GM10266 (cell line): ENCODE results near the gene CLCN6.

Source experiments
- DNase-seq: peaks from one replicate; pipeline ENCODE4 v3.0.0; 2012; ENCODE audit errors: extremely low spot score
- TF ChIP-seq, protein P1 (sequence below): IDR thresholded peaks from 2 replicates; pipeline ENCODE4 v1.5.1; 2012; ENCODE audit warnings: mild to moderate bottlenecking, low read depth; ENCODE audit not compliant: control insufficient read depth, insufficient read depth; ENCODE audit errors: missing control alignments

Gene CLCN6

DNA sequence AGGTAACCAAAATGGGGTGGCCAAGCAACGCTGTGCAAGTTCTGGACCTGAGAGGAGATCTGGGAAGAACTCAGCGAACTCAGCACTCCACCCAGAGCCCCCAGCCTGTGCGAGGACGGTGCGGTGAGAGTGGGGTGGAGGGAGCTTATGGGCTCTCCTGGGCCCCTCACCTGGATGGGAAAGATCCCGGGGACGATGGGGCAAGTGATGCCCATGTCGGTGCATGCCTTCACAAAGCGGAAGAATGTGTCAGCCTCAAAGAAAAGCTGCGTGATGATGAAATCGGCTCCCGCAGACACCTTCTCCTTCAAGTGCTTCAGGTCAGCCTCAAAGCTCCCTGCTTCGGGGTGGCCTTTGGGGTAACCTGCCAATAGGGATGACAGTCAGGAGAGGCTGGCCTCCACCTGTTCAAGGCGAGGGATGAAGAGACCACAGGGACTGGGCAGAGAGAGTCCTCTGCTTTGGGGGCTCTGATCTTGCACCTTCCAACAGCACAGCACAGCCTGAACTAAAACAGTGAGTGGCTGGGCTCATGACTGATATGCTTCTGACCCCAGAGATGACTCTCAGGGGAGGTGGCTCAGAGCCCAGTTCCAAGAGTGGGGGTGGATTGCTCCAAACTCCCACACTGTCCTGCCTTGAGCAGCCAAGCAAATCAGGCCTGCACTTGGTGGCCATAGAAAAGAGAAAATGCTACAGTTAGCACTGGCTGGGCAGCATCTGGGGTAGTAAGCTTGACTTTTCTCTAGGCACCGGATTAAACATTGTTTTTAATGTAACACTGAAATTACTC, 9.8 kb upstream of the CLCN6 start:
- no peak for DNase-seq
- TF ChIP-seq, protein P1, sequence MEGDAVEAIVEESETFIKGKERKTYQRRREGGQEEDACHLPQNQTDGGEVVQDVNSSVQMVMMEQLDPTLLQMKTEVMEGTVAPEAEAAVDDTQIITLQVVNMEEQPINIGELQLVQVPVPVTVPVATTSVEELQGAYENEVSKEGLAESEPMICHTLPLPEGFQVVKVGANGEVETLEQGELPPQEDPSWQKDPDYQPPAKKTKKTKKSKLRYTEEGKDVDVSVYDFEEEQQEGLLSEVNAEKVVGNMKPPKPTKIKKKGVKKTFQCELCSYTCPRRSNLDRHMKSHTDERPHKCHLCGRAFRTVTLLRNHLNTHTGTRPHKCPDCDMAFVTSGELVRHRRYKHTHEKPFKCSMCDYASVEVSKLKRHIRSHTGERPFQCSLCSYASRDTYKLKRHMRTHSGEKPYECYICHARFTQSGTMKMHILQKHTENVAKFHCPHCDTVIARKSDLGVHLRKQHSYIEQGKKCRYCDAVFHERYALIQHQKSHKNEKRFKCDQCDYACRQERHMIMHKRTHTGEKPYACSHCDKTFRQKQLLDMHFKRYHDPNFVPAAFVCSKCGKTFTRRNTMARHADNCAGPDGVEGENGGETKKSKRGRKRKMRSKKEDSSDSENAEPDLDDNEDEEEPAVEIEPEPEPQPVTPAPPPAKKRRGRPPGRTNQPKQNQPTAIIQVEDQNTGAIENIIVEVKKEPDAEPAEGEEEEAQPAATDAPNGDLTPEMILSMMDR: no peak

DNA sequence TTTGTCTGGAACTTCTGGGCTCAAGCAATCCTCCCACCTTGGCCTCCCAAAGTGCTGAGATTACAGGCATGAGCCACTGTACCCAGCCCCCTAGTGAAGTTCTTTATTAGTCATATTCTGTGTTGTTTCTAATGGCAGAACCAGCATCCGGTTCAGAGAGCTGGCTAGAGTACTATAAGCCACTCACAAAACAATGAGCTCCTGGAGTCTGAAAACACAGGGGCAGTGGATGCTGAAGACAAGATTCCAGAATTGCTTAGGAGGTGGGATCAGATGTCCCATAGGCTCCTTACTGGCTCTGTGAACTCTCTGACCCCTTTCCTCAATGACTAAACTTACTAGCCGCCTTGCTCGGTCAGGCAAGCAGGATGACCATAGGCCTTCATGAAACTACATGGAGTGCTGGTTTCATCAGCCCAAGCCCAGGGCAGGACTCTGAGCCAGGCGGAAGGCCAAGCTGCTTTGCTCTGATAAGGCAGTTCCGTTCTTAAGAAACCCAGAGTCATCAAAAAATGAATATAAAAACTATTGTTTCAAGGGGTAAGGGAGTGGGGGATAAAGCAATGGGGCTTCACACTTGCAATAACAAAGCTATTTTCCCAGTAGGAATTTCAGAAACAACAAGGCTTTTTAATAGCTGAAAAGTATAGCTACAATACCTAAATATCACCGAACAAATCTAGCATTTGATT, 8.3 kb upstream of the CLCN6 start:
- DNase-seq: no peak
- TF ChIP-seq, protein P1: no peak

DNA sequence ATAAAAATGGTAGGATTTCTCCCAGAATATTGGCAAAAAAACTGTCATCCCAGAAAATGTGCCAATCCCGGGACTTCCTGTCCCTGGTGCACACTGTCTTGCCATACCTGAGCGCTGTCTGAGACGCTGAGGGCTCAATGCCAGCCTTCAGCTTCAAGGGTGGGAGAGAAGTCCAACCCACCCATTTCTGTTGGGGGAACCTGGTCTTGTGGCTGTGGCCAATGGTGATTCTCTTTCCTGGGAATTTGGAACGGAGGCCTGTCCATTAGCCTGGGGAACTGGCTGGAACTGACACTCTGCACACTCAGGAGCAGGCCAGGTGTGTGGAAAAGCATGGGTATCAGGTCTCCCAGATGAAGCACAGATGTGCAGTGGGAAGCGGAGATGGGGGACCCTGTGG, 6.9 kb upstream of the CLCN6 start:
- TF ChIP-seq, protein P1: no peak
- no peak for DNase-seq

DNA sequence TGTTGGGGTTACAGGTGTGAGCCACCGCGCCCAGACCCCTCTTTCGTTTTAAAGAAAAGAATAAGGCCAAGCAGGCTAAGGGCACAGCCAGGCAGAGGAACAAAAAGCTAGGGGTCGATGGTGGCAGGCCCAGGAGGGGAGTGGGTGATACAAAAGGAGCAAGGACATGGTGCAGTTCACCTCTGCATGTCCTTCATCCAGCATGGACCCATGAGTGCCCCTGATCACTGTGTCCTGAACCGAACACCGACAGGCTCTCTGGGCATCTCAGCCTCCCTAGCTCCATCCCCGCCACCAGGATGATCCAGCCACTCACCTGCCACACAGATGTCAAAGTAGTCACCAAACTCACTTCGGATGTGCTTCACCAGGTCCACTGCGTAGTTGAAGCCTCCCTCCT, 6.1 kb upstream of the CLCN6 start:
- TF ChIP-seq, protein P1: no peak
- DNase-seq: no peak

DNA sequence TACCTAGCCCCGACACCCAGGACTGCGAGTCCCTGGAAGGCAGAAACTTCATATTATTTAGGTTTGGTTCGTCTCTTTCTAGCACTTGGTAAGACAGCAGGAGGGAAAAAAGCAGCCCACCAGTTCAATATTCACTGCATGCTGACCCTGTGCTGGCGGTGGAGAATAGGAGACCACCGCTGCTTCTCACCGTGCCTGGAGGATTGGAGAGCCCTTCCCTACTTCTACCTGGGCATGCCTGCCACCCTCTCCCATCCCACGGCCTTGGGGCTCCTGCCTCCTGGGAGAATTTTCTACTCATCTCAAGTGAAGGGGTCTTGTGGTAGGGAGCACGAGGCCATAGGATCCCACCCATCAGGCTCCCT, 5.6 kb upstream of the CLCN6 start:
- no peak for DNase-seq
- TF ChIP-seq, protein P1: no peak

DNA sequence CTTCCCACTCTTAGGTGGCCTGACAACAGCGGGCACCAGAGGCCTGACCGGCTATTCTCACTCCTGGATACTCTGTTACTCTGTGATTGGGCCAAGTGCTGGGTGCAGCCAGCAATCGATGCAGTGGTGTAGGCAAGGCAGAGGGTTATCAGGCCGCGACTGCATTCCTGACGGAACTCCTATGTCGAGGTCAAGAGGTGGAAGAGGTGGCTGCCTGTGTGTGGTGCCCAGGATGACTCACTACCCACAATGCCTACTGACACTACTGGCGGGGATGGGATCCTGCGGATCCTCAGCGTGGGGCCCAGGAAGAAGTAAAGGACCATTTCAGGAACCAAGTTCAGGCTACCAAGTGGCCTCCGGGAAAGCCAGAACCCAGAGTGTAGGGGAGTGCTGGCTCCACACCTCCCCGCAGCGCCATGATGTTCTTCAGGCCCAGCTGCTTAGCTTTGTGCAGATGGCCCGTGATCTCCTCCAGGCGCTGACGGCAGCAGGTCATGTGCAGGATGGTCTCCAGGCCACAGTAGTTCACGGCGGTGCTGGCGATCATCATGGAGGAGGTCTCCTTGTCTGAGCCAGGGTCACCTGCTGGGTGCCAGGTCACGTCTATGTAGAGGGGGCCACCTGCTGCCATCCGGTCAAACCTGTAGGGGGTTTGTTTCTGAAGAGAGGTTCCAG, 5.1 kb upstream of the CLCN6 start:
- DNase-seq: no peak
- TF ChIP-seq, protein P1: no peak

DNA sequence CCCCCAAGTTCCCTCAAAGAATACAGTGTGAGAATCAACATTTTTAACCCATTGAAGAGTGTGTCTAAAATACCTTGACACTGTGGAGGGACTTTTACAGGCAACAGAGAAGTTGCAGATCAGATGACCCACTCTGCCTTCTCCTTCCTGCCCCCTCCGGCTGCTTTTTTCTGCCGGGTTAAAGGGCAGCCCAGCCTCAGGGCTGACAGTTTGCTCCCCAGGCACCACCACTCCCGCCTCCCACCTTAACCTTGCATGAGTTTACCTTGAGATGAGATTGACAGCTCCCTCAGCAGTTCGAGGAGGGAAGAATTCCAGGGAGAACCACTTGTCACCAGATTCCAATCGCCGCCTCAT, 3.4 kb upstream of the CLCN6 start:
- TF ChIP-seq, protein P1: no peak
- DNase-seq: no peak
